Peyer's patch (tissue), 4 donors: ENCODE data around the gene PSD2.

Experiments used
- CTCF ChIP-seq, 6 experiments: fragments of 450-650 bp in 4 of 6; fragments of 200-600 bp in 2 of 6; sonication (generic) in 1 of 6; IDR thresholded peaks; one replicate each; pipeline ENCODE4 v1.5.1; 2017 to 2019; ENCODE audit warnings: antibody characterized with exemption in 6 of 6, mild to moderate bottlenecking in 3 of 6, moderate library complexity in 1 of 6
- POLR2A ChIP-seq, 2 donors: fragments of 450-650 bp; IDR thresholded peaks; one replicate each; pipeline ENCODE4 v1.5.1; 2017; ENCODE audit warnings: antibody characterized with exemption in 2 of 2, mild to moderate bottlenecking in 2 of 2, moderate library complexity in 2 of 2

GRCh38 chr5:139752506-139753473 is 42.8 kb upstream of the PSD2 start:
- no peak for TF ChIP-seq CTCF (IDR thresholded peaks at IDR 0.05)
- TF ChIP-seq POLR2A (IDR thresholded peaks at IDR 0.05) = no peak
